CD4-positive, alpha-beta T cell treated with Interleukin-4 for 4 hours (primary cell): ENCODE measurements around the gene FZD7.

ENCODE experiments used
- DNase-seq: peaks from one replicate; pipeline ENCODE4 v3.0.0-alpha.2; 2020

The FZD7 gene

DNA sequence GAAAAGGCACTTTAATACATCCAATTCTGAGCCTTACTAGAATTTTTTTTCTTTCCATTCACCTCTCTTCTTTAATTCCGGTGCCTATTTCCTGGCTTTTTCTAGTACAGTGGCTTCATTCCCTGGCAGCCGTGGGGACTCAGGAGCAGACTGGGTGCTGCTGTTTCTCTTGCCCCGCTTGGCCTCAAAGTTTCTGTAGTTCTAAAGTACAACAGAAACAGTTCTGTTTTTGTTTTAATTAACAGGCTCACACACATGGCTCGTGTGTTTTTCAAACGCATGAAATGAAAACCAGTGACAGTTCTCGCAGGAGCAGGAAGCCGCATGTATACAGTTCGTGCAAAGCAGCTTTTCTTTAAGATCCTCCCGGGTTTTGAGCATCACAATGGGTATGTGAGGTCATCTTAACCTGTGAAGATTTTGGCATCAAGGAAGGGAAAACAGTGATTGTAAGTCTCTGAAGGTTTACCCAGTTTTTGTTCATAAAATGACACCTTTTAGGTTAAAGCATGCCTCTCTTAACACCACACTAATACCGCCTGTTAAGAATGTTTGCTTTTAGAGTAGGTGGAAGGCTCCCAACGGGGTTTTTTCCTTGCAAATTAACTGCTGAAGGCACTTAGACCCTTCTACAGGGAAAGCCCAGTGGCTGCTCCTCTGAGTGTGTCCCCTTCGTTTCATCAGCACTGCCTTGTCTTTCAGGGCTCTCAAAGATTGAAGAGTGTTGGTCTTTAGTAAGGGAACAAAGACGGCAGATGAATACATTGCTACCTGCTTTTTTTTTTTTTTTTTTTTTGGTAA lies 5.8 kb downstream of the FZD7 start:
- no peak for DNase-seq

DNA sequence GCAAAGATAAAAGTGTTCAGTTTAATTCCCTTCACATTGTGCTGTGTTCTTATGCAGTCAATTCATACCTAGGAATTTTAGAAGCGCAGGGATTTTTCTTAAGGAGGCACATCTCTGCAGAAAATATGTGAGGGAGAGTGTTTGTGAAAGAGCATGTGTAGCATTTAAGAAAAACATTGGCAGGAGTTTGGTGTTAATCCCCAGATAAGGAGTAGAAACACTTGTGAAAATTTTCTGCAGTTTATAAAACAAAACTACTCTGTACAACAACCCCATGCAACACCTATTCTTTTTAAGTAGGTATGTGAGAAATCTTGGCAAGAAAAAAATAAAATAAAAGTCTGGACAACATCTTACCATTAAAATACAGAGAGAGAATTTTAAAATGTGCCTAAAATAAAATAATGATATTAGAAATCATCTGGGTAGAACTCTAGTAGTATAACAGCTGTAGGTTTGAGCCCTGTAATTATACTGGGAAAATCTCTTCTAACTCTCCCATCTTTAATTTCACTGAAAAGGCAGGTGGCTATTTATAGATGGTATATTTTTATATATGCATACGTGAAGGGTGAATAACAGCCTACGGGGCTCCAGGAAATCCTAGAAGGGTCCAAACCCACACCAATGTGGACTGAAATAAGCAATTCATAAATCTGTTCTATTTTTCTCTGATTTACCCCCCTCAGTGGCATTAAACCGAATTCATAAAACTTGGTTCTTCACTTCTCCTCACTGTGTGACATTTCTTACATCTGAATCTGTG lies 6.6 kb downstream of the FZD7 start:
- DNase-seq, result no peak

DNA sequence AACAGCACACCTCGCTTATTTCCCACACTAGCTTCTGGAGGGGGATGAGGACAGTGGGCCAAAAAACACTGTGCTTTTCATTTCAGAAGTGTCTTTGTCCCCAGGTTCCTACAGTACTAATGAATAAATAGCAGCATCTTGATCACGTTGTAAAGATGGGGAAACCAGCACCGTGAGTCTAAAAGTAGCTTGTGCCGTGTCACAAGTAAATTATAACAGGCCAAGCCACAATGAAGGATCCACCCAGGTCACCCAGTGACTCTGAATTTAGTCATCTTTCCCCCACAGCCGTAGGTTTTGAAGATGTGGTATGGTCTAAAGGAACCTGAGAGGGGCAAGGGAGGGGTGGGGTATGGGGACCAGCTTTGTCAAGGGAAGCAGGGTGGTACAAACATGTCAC lies 8.8 kb downstream of the FZD7 start:
- no peak for DNase-seq

DNA sequence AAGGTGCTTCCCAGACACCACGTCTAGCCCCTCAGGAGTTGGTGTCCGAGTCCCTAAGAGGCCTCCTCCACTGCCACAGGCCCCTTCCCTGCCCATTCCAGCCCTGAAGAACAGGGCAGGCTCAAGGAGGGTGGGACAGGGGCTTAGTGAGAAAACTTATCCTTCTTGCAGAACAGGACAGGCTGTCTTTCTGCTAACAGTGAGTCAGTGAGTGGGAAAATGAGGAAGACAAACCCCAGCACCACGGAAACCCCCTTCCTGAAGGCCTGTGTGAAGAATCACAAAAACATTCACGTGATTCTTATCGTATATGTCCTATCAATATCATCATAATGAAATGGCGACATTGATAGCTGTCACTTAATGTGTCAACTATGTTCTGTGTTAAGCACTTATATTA lies 9.8 kb downstream of the FZD7 start:
- no peak for DNase-seq

DNA sequence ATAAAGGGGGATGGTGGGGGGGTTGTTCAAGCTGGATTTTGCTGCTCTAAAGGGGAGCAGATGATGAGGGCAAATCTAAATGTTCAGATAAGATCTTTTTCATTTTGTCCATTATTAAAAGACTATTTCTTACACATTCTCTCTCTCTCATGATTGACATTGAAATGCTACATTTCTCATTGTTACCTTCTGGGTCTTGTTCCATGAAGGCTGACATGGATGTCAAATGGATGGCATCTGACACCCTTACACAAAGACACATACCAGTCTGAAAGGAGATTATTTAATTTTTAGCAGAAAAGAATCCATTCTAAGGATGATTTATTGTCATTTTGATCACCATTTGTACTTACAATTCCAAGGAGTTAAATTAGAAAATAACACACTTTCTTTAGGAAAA lies 11.1 kb downstream of the FZD7 start:
- no peak for DNase-seq

DNA sequence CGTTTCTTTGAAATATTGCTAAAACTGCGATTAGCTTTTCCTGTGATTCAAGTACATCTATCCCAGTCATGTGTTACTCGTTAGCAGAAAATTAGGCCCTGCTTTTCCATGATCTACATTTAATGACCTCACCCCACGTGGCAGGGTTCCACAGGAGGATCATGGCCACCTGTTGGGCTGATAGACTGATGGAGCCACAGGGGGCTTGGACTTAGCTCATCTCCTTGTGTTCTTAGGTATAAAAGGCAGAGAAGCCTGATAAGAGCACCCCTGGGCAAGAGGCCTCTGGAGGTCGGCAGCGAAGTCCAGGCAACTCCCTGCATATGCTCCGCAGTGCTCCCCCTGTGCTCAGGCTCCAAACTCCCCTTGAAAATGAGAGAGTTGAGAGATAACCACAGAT lies 12.9 kb downstream of the FZD7 start:
- DNase-seq, result no peak

DNA sequence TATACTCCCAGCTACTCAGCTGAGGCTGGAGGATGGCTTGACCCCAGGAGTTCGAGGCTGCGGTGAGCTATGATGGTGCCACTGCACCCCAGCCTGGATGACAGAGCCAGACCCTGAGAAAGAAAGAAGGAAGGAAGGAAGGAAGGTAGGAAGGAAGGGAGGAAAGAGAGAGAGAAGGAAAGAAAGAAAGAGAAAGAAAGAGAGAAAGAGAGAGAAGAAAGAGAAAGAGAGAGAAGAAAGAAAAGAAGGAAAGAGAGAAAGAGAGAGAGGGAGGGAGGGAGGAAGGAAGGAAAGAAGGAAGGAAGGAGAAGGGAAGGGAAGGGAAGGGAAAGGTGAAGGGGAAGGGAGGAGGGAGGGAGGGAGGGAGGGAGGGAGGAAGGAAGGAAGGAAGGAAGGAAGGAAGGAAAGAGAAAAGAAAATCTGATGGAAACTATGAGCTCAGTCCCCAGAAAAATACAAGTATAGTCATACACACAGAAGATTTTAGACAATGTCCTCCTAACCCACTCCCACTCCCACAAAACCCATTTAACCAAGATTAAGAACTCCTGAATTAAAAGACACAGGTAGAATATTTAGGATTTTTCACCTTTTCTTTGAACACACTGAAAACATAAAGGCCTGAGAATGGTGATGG lies 15.6 kb downstream of the FZD7 start:
- DNase-seq, result no peak

DNA sequence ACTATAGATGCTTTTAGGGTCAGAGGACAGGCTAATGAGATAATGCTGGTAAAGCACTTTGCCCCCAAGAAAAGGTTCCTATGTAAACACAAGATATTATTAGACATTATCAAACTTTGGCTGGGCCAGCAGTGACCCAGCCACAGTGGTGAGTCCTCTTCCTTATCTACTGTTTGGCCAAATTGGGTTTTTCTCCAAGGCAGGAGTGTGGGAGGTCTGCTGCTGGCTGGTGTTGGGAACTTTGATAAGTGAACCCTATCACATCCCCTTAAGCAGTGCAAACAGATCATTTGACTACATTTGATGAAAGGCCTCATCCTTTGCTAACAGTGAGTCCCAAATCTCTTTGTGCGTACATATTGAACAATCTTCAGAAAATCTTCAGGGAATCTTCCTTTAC lies 16.2 kb downstream of the FZD7 start:
- no peak for DNase-seq

DNA sequence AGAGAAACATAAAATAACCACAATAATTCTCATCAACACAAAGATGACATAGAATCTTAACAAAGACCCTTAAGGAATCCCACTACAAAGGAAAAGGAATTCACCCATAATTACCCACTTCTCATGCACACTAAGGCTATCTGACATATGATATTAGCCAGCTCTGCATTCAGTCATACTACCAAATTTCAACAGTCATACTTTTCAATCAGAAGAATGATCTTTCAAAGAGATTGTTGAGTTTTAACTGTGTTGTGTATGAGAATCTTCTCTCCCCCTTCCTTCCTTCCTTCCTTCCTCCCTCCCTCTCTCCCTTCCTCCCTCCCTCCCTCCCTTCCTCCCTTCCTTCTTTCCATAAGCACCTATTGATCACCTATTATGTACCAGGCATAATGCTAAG lies 17.0 kb downstream of the FZD7 start:
- DNase-seq, result no peak

DNA sequence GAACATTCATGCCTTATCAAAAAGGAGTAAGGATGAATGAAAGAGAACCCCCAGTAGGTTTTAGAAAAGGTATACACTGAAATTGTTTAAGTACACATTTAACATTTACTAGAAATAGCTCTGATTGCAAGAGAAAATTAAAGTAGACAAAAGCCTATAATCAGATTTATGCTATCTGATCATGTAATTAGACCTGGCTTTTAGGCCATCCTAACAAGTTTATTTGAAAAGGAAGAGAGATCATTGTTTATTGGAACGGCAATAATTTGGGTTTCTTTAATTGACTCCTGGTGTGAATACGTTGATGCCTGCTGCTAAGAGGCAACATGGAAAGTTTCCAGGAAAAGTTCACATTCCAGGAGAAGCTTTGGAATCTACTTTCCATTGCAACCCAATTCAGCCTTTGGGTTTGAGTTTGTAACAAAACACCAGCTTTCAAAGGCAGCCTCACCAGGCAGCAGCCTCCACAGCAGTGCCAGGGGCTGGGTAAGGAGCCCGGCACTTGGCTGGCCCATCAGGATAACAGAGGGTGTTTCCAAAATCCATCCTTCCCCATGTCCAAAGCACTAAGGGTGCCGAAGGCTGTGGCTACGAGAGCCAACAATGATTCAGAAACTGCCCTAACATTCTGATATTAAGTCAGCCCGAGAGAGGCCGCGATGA lies 18.0 kb downstream of the FZD7 start:
- no peak for DNase-seq

DNA sequence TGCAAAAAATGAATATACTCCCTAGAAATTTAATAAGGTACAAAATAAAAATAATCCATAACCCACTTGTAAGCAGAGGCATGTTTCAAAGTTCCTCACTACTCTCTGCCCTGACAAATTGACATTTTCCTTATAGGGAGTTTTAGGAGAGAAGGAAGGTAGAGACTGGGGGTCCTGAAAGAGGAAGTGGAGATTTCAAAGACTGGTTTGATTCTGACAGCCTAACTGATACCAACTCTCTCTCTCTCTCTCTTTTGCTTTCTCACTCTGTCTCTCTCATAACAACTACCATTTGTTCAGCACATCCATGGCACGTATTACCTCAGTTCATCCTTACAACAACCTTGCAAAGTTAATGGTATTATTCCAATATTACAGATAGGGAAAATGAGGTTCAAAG lies 18.6 kb downstream of the FZD7 start:
- DNase-seq, result no peak

DNA sequence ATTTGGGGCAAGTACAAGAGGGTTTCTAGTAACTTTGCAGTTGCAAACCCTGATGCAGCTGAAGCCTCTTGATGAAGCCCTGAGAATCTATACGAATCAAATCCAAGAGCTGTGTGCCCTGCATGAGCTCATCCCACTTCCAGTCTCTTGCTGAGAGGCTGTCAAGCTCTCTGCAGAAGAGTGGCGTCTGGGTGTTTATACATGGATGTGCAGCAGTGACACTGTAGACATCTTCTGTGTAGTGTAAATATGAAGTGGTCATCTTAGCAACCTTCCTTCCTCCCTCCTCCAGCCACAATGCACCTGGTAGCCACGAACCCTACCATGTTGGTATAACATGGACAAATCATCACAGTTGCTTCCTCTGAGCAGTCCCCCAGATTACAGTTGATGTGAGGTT lies 21.0 kb downstream of the FZD7 start:
- DNase-seq, result no peak

DNA sequence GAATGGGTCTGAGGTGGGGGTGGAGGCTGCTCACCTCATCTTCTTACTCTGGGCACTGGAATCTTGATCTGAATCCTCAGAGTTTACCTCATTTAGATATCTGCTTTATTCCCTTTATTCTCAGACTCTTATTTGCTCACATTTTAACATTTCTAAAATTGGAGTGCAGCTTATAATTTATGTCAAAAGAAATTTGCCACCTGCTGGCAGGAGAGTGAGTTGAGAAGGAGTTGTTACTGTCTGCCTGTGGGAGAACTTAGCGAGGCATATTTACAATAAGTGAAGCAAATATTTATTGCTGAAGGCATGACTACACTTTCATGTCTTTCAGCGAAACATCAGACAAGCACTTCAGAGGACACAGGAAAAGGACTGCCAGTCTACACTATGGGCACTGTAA lies 23.0 kb downstream of the FZD7 start:
- DNase-seq, result no peak

DNA sequence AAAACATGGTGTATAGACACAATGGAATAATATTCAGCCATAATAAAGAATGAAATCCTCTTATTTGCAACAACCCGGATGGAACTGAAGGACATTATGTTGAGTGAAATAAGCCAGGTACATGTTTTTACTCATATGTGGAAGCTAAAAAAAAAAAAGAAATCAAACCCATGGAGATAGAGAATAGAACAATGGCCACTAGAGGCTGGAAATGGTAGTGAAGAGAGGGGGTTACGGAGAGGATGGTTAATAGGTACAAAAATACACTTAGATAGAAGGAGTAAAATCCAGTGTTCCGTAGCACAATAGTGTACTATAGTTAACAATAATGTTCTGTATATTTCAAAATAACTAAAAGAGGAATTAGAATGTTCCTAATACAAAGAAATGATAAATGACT lies 26.6 kb downstream of the FZD7 start:
- no peak for DNase-seq

DNA sequence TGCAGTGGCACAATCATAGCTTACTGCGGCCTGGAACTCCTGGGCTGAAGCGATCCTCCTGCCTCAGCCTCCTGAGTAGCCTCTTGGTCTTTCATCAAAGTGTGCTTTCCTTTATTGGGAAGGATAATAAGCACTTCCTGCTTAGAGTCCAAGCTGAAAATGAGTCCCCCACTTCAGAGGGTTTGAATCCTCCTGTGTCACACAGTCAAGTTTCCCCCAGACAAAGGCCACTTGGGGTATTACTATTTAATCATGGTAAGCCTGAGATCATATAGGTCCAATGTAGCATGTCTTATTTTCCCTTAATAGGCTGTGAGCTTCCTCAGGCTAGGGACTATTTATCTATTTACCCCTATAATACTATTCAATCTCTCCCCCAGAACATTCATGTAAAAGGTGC lies 28.0 kb downstream of the FZD7 start:
- DNase-seq, result no peak

DNA sequence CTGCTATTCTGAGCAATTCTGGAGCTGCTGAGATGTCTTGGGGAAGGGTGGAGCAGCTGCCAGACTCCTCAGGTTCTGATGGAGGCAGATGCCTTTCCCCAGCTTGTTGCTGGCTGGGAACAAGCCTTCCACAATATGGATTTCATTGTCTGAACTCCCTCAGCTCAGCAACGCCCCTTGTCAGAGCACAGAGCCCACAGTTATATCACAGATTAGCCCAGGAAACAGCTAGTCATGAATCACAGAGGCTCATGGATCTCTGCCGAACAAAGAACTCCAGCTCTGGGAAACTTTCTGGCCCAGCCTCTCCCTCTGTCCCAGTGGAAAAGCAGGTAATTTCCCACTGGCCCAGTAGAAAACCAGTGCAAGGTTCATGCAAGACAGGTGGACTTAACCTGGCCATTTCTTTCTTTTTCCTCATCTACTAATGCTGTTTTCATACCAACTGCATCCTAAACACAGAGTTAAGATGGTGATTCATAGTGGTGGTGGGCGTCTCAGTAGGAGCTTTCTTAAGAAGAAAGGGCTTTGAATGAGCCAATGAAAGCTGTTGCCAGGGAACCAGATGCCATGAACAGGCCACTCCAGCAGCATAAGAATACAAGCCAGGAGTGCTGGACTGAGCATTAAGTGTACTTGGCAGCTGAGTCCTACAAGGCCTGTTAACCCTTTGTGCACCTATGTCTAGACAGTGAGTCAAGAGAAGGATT lies 30.7 kb downstream of the FZD7 start:
- DNase-seq, result no peak

DNA sequence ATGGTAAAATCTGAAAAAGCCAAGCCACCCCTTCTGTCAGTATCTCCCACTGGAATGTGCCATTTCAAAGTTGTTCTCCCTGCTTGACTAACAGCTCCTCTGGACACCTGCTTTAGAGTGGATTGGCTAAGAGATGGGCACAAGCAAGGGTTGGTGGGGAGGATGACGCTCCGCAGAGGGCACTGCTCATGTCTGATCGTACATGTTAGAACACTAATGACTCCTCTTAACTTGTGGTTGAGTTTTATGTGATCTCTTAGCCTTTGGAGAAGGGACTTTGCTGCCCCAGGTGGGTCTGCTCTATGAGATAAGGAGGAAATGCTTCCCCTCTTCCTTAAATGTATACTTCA lies 31.2 kb downstream of the FZD7 start:
- no peak for DNase-seq

DNA sequence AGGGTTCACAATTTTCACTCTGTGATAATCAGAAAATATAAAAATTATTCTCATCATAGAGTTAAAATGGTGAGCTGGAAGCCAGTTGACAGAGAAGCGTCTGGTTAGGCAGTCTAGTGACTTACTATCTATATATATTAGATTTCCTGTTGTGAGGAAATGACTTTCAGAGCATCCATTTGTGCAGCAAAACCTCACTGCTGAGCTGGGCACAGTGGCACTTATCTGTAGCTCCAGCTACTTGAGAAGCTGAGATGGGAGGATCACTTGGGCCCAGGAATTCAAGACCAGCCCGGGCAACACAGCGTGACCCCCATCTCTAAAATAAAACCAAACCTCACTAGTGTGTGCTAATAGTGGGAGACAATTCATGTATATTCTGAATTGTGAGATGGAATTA lies 32.2 kb downstream of the FZD7 start:
- no peak for DNase-seq

DNA sequence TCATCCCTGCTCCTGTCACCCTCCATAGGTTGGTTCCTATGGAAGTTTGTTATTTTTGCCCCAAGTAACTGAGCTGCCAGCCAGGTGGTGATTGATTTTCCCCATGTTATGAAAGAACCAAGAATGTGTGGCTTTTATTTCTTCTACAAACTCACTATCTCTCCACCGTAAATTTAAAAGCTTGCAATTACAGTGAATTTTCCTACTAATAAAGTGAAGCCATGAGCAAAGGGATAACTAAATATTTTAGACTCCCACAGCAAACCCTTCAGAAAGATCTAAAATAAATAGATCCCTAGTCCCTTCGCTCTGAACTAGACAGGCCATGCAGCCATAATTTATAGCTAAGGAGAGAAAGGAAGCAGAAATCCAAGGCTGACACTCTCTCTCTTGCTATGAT lies 33.2 kb downstream of the FZD7 start:
- DNase-seq, result no peak

DNA sequence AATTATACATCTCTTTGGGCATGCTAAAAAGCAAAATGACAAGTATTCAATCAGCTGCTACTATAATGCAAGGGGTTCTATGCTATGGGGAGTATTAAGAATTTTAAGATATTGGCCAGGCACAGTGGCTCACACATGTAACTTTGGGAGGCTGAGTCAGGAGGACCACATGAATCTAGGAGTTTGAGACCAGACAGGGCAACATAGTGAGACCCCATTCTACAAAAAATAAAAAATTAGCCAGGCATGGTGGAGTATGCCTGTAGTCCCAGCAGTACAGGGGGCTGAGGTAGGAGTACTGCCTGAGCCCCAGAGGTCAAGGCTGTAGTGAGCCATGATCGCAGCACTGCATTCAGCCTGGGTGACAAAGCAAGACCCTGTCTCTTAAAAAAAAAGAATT lies 33.9 kb downstream of the FZD7 start:
- no peak for DNase-seq

DNA sequence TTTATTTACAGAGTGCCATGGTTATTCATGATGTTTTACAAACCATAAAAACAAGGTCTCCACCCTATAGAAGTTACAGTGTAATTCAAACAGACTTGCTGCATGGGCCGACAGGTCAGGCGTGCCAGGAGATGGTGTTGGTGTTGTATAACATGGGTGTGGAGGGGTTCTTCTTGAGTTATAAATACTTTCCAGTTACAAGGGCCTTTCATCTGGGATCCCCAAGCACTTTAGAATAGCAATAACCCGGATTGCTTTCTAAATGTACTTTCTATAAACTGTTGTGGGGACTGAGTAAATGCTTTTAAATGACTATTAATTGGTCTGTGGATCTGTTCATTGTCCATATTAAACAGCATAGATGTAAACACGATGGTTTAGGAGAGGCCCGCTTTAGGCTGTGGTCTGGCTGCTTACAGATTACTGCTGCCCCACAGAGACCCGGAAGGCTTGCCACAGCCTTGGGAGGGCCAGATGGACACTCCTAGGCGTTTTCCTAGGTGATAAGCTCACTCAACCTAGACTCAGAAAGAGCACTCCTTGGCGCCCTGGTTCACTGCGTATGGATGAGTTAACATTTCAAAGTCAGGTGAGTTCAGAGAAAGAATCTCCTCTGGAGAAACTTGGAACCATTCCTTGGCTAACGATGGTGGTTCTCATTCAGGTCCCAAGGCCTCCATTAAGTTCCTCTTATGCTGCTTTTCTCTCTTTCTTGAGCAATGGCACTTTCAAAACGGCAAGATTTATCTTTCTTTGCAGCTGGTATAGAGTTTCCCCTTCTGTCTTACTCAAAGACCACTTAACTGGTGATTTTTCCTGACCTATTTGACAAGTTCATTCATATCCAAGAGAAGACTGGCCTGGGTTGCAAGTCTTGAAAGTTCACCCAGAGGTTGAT lies 35.8 kb downstream of the FZD7 start:
- no peak for DNase-seq

DNA sequence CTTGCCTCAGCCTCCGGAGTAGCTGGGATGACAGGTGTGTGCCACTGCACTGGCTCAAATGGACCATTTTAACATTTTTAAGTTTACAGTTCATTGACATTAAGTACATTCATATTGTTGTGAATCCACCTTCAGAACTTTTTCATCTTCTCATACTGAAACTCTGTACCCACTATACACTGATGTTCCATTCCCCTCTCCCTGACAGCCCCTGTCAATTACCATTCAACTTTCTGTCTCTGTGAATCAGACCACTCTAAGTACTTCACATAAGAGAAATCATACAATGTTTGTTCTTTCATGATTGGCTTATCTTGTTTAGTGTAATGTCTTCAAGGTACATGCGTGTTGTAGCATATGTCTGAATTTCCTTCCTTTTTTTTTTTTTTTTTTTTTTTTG lies 37.5 kb downstream of the FZD7 start:
- DNase-seq, result no peak
